ENCODE data around the gene ETFA. TPM values are rescaled to one million over a fixed set of nuclear protein-coding genes. Genes with fewer than 3 reads are reported as not detected.

ETFA gene
- total RNA-seq (2013; cell fraction: nucleolus; rRNA removed) = 212 and 216 TPM in 2 replicates
- total RNA-seq (2014; rRNA removed) = 129 and 135 TPM in 2 replicates
- 156 and 159 TPM in 2 replicates for total RNA-seq (2014; rRNA removed; fragmentation: Illumina TruSeq; extraction: Trizol)
- total RNA-seq (2021) = 149 and 172 TPM in 2 replicates
- polyA plus RNA-seq (2011; ENCODE audit: low read depth) = 156 TPM
- 331 and 404 TPM in 2 replicates for polyA plus RNA-seq (2011; rRNA removed)
- polyA plus RNA-seq (2011; cell fraction: cytosol; rRNA removed) = 181 and 197 TPM in 2 replicates
- polyA plus RNA-seq (2011; cell fraction: nucleus; rRNA removed) = 100 and 118 TPM in 2 replicates
- polyA plus RNA-seq (2012) = 172 and 177 TPM in 2 replicates
- polyA plus RNA-seq (2014; fragmentation: Illumina TruSeq; extraction: Trizol) = 166 and 192 TPM in 2 replicates
- polyA plus RNA-seq (2014; fragmentation: Nextera tagmentation; extraction: Ambion mirVana) = 100 to 1,000 TPM; 114 to 124 TPM
- 136 and 148 TPM in 2 replicates for polyA plus RNA-seq (2014; rRNA removed)
- polyA plus RNA-seq (2016; fragmentation: Nextera tagmentation; extraction: Ambion mirVana) = 100 to 1,000 TPM; 290 to 320 TPM
- polyA minus RNA-seq (2011; rRNA and poly(A)+ RNA removed) = 154 and 211 TPM in 2 replicates
- 45.7 and 54.7 TPM in 2 replicates for polyA minus RNA-seq (2011; cell fraction: cytosol; rRNA and poly(A)+ RNA removed)
- polyA minus RNA-seq (2011; cell fraction: nucleus; rRNA and poly(A)+ RNA removed) = 43.0 and 54.1 TPM in 2 replicates
- percentile 88 among the genes with signal in this experiment for Bru-seq, nascent RNA
- BruChase-seq, experiment 1, labeled RNA remaining after a 6-hour chase = percentile 87 among the genes with signal in this experiment
- BruChase-seq, experiment 2, labeled RNA remaining after a 2-hour chase = percentile 82 among the genes with signal in this experiment
- long read RNA-seq, experiment 1, transcript ETFA-203 (12 exons, 2,287 nt) = major isoform, 156 of 209 reads
- long read RNA-seq, experiment 1, transcript ETFA-202 (11 exons, 1,346 nt) = minor isoform, 29 of 209 reads
- long read RNA-seq, experiment 1, partial matches to known transcripts = 3 of 209 reads
- long read RNA-seq, experiment 1, other reads (novel, unspliced or antisense) = 16 of 209 reads
- long read RNA-seq, experiment 2, transcript ETFA-216 (10 exons, 942 nt) = minor isoform, 10 of 933 reads
- long read RNA-seq, experiment 2, transcript ETFA-202 (11 exons, 1,346 nt) = minor isoform, 190 of 933 reads
- long read RNA-seq, experiment 2, transcript ETFA-208 (9 exons, 792 nt) = minor isoform, 6 of 933 reads
- long read RNA-seq, experiment 2, transcript ETFA-203 (12 exons, 2,287 nt) = major isoform, 466 of 933 reads
- long read RNA-seq, experiment 2, partial matches to known transcripts = 202 of 933 reads
- long read RNA-seq, experiment 2, other reads (novel, unspliced or antisense) = 54 of 933 reads

GRCh38 chr15:76311100-76311953 is at the start of gene ETFA:
TSS of gene ETFA (minus strand) at chr15:76311469. CDS start at chr15:76311388, 81 bp downstream.
- RAD21 ChIA-PET (ENCODE audit: unreplicated experiment) = interaction anchor here (0.6 to 1.8 kb wide), 4 partner anchors 13 to 34 kb away, joined by 3 to 8 read pairs (median 4); partner anchors contain the start of gene ISL2
- peak; percentile 91 for DNase-seq (ENCODE audit: low read depth, low spot score)
- no peaks in the 10 kb centered on the region for H3K9me3 ChIP-seq (replicated peaks; ENCODE audit: control insufficient read depth, insufficient read depth, low read length)
- peaks cover 50% of the 10 kb centered on the region for H3K79me2 ChIP-seq (ENCODE audit: control insufficient read depth, insufficient read depth, low read length)
- POLR2A ChIA-PET = interaction anchor here (0.6 to 1.5 kb wide), 3 partner anchors 16 to 25 kb away, joined by 3 to 9 read pairs (median 3); no protein-coding TSS in a partner anchor
- intact Hi-C loops (cut with micrococcal nuclease; ENCODE audit: unreplicated experiment) = no loop called here
- no peaks in the 10 kb centered on the region for H4K20me1 ChIP-seq (ENCODE audit: control insufficient read depth, insufficient read depth)
- peak within 1 kb of the TSS; percentile 99 for H2AFZ ChIP-seq (ENCODE audit: control insufficient read depth, low read depth, low read length)
- SMC1A ChIA-PET (ENCODE audit: uncharacterized antibody, unreplicated experiment) = interaction anchor here (0.9 to 2.5 kb wide), 5 partner anchors 14 to 86 kb away, joined by 3 to 8 read pairs (median 4); no protein-coding TSS in a partner anchor
- peaks cover 3% of the 10 kb centered on the region; the same call in 1 of the 2 replicates for H3K4me1 ChIP-seq (ENCODE audit: control insufficient read depth, insufficient read depth, low read length)
- ATAC-seq = peak; percentile 99
- in situ Hi-C loops (cut with MboI) = no loop called here
- H3K4me2 ChIP-seq (ENCODE audit: control insufficient read depth, insufficient read depth) = peak within 1 kb of the TSS; percentile 96
- BruUV-seq (replicated peaks) = no TSS peak
- WGBS (ENCODE audit: insufficient coverage, insufficient replicate concordance, low lambda C conversion rate, missing lambda C conversion rate) = under 1% methylated on average over 60 of the region's 60 CpGs
- H3K4me3 ChIP-seq = peak within 1 kb of the TSS; percentile 99
- CTCF ChIA-PET = interaction anchor here (0.9 kb wide), 1 partner anchor 109 kb away, joined by 3 read pairs; no protein-coding TSS in a partner anchor
- H3K36me3 ChIP-seq (ENCODE audit: control insufficient read depth in 2 of 2, insufficient read depth in 2 of 2, low read length in 1 of 2) = no peaks in the 10 kb centered on the region
- peak within 1 kb of the TSS; percentile 94 for H3K9ac ChIP-seq (ENCODE audit: control insufficient read depth, insufficient read depth, low read length)
- peak within 1 kb of the TSS; percentile 75 for H3K27ac ChIP-seq (ENCODE audit: control insufficient read depth, insufficient read depth)
- FAIRE-seq = peak; percentile 61
- no peaks in the 10 kb centered on the region for H3K27me3 ChIP-seq (replicated peaks in 1 of 2; ENCODE audit: control insufficient read depth in 2 of 2, insufficient read depth in 2 of 2, low read length in 1 of 2)
- TF ChIP-seq SUZ12 (IDR thresholded peaks at IDR 0.05; ENCODE audit: unreplicated experiment) (no peak), E2F8 (IDR thresholded peaks at IDR 0.05; ENCODE audit: low read depth, partially characterized antibody) (no peak), KDM1A (IDR thresholded peaks at IDR 0.05; ENCODE audit: borderline replicate concordance) (no peak), POLR2AphosphoS5 (IDR thresholded peaks at IDR 0.05; ENCODE audit: low read length) (peak; percentile 96), ZNF687 (IDR thresholded peaks at IDR 0.05) (peak; percentile 69), RAD51 (IDR thresholded peaks at IDR 0.05) (peak; percentile 71), SMARCA5 (IDR thresholded peaks at IDR 0.05) (0 out of 2 replicates have a peak, but pooled peaks have one; percentile 3), NFXL1 (IDR thresholded peaks at IDR 0.05; ENCODE audit: borderline replicate concordance) (no peak), BHLHE40 (IDR thresholded peaks at IDR 0.05; ENCODE audit: borderline replicate concordance in 1 of 2, low read depth in 2 of 2, low read length in 1 of 2) (peak; percentile 94 to 97)

Measured in GM12878 (cell line).